K562 (cell line): ENCODE results near the gene EML3. TPM values are rescaled to one million over a fixed set of nuclear protein-coding genes. Genes with fewer than 3 reads are reported as not detected.

ENCODE experiments used
- C11orf30 ChIP-seq: fragments of 450-650 bp; IDR thresholded peaks from 2 replicates; pipeline ENCODE4 v1.6.1; 2016; ENCODE audit warnings: low read depth, mild to moderate bottlenecking
- CBX1 ChIP-seq: sonication (generic); IDR thresholded peaks from 2 replicates; pipeline ENCODE4 v1.6.1; 2016; ENCODE audit warnings: antibody characterized with exemption, low read depth, mild to moderate bottlenecking
- CXXC5 ChIP-seq: fragments of 250-450 bp; sonication (Bioruptor Pico); IDR thresholded peaks from 2 replicates; pipeline ENCODE4 v1.8.0; 2022; ENCODE audit warnings: inconsistent platforms, mild to moderate bottlenecking, moderate library complexity
- FOXP1 ChIP-seq: sonication (generic); formaldehyde crosslinking; IDR thresholded peaks from 2 replicates; pipeline ENCODE4 v1.8.0; 2022; ENCODE audit warnings: mild to moderate bottlenecking, missing genetic modification reagents
- GABPB1 ChIP-seq: sonication (generic); formaldehyde crosslinking; IDR thresholded peaks from 2 replicates; pipeline ENCODE4 v1.8.0; 2022; ENCODE audit warnings: mild to moderate bottlenecking, missing genetic modification reagents
- HMGN3 ChIP-seq: IDR thresholded peaks from 2 replicates; pipeline ENCODE4 v1.6.1; 2011; ENCODE audit warnings: borderline replicate concordance, low read depth, mild to moderate bottlenecking, mixed read lengths, low read length; ENCODE audit not compliant: insufficient read length; ENCODE audit errors: extremely low read depth
- MTA3 ChIP-seq: fragments of 450-650 bp; formaldehyde crosslinking; IDR thresholded peaks from 2 replicates; pipeline ENCODE4 v1.6.1; 2017; ENCODE audit warnings: mild to moderate bottlenecking, borderline replicate concordance
- MYBL2 ChIP-seq, 2 experiments: fragments of 450-650 bp in 1 of 2; sonication (generic) in 1 of 2; formaldehyde crosslinking in 1 of 2; IDR thresholded peaks; 2 replicates each; pipeline versions ENCODE4 v1.6.1 to v1.8.1; 2017 to 2022; ENCODE audit warnings: borderline replicate concordance in 1 of 2, inconsistent platforms in 1 of 2, low read depth in 1 of 2, mild to moderate bottlenecking in 1 of 2, missing genetic modification reagents in 1 of 2, moderate library complexity in 1 of 2
- PCBP2 ChIP-seq: fragments of 200-400 bp; formaldehyde crosslinking; IDR thresholded peaks from 2 replicates; pipeline ENCODE4 v1.6.1; 2018; ENCODE audit warnings: low read length, low read depth, mild to moderate bottlenecking, moderate library complexity; ENCODE audit not compliant: poor library complexity, severe bottlenecking
- POLR2G ChIP-seq: fragments of 200-400 bp; formaldehyde crosslinking; IDR thresholded peaks from 2 replicates; pipeline ENCODE4 v1.6.1; 2017; ENCODE audit warnings: low read depth, mild to moderate bottlenecking, antibody characterized with exemption, low read length, moderate library complexity
- RBFOX2 ChIP-seq: fragments of 200-400 bp; formaldehyde crosslinking; IDR thresholded peaks from 2 replicates; pipeline ENCODE4 v1.6.1; 2017; ENCODE audit warnings: low read depth, mild to moderate bottlenecking, low read length, moderate library complexity
- ZBED1 ChIP-seq: IDR thresholded peaks from 2 replicates; pipeline ENCODE4 v1.6.1; 2014
- ZNF140 ChIP-seq: fragments of 250-450 bp; sonication (Bioruptor Pico); IDR thresholded peaks from 2 replicates; pipeline ENCODE4 v1.8.0; 2021; ENCODE audit warnings: moderate library complexity, mild to moderate bottlenecking, inconsistent platforms
- ZNF551 ChIP-seq: fragments of 250-450 bp; sonication (Bioruptor Pico); IDR thresholded peaks from 2 replicates; pipeline ENCODE4 v1.5.0; 2021; ENCODE audit warnings: mild to moderate bottlenecking, moderate library complexity
- ZSCAN32 ChIP-seq: fragments of 450-650 bp; formaldehyde crosslinking; IDR thresholded peaks from 2 replicates; pipeline ENCODE4 v1.4.0; 2020; ENCODE audit warnings: mild to moderate bottlenecking, moderate library complexity
- polyA plus RNA-seq, 8 experiments: library from polyadenylated mRNA; depleted of rRNA in 4 of 8; stranded (reverse) in 5 of 8; unstranded in 3 of 8; fragments of >200 nt; fragmentation: Nextera tagmentation in 2 of 8; fragmentation: Illumina TruSeq in 1 of 8; extraction: Ambion mirVana in 2 of 8; extraction: Trizol in 1 of 8; gene quantifications; 2 replicates each; pipeline versions ENCODE4 v1.2.1 to v1.2.3, GENCODE V29; 2011 to 2014; ENCODE audit warnings: inconsistent platforms in 1 of 8, missing spikeins in 1 of 8
- total RNA-seq, 7 experiments: library from RNA; depleted of rRNA in 6 of 7; stranded (reverse); fragments of >200 nt in 6 of 7; fragmentation: Illumina TruSeq in 2 of 7; extraction: Trizol in 2 of 7; gene quantifications; 2 replicates each; pipeline versions ENCODE4 v1.2.1 to v1.2.3, GENCODE V29; 2011 to 2021; ENCODE audit warnings: low replicate concordance in 1 of 7
- TF ChIP-seq, protein P1 (sequence below): fragments of 450-650 bp; IDR thresholded peaks from 2 replicates; pipeline ENCODE4 v1.7.1; 2018; ENCODE audit warnings: mild to moderate bottlenecking, low read depth; ENCODE audit not compliant: partially characterized antibody
- TF ChIP-seq, protein P2 (sequence below): fragments of 450-650 bp; formaldehyde crosslinking; IDR thresholded peaks from 2 replicates; pipeline ENCODE4 v1.4.0; 2020; ENCODE audit warnings: mild to moderate bottlenecking, moderate library complexity
- TF ChIP-seq, protein P3 (sequence below): sonication (generic); formaldehyde crosslinking; IDR thresholded peaks from 2 replicates; pipeline ENCODE4 v1.8.0; 2022; ENCODE audit warnings: mild to moderate bottlenecking, missing genetic modification reagents

Gene EML3
- total and polyA plus RNA-seq, 9 of the 15 experiments (the other 6 are each of a cell fraction or from before 2014, with no cell fraction given): 0.32 to 90.5 (median 26.4) TPM

DNA sequence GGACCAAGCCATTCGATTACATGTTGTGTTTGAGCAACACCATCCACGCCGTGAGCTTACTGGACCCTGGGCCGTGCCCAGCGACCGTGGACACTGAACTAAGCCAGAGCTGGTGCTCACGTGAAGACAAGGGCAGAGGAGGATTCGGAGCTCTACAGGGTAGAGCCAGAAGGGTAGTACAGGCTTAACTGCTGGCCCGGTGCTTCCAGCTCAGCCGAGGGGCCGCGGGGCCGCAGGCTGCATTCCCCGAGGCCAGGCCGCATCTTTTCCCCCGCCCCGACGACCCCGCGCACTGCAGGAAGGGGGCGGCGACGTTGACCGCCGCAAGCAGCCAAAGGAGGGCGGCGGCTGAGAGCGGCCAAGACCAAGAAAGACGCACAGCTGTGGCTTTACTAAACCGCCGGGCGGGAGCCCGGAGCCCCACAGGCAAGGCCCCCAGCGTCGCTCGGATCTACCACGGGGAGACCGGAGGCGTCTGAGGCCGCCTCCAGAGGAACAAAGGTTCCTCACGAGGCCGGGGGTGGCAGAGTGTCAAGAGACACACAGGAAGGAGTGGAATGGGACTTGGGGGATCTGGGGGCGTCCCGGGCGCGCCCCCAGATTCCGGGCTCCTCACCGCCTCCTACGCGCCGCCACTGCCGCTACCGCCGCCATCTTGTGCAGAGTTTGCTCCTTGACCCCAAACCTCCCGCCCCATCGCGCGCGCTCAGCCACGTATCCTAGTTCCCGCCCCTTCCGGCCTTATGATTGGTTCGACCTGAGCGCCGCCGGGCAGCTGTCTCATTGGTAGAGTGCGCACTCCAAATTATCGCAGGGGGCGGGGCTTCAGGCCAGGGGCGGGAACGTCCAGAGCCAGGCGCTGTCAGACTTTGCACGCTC lies 33.6 kb upstream of the EML3 start, which contains the start of gene GANAB (continued):
- TF ChIP-seq, protein P1, sequence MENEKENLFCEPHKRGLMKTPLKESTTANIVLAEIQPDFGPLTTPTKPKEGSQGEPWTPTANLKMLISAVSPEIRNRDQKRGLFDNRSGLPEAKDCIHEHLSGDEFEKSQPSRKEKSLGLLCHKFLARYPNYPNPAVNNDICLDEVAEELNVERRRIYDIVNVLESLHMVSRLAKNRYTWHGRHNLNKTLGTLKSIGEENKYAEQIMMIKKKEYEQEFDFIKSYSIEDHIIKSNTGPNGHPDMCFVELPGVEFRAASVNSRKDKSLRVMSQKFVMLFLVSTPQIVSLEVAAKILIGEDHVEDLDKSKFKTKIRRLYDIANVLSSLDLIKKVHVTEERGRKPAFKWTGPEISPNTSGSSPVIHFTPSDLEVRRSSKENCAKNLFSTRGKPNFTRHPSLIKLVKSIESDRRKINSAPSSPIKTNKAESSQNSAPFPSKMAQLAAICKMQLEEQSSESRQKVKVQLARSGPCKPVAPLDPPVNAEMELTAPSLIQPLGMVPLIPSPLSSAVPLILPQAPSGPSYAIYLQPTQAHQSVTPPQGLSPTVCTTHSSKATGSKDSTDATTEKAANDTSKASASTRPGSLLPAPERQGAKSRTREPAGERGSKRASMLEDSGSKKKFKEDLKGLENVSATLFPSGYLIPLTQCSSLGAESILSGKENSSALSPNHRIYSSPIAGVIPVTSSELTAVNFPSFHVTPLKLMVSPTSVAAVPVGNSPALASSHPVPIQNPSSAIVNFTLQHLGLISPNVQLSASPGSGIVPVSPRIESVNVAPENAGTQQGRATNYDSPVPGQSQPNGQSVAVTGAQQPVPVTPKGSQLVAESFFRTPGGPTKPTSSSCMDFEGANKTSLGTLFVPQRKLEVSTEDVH: peak; percentile 81
- TF ChIP-seq CXXC5 (CRISPR knock-in tag) (peak; percentile 94), ZNF551 (CRISPR knock-in tag) (no peak), MYBL2 (IDR thresholded peaks at IDR 0.05; ENCODE audit: low read depth) (no peak), MYBL2 (CRISPR knock-in tag; IDR thresholded peaks at IDR 0.05; ENCODE audit: borderline replicate concordance) (no peak), GABPB1 (CRISPR knock-in tag) (peak; percentile 82; the same call in 1 of the 2 replicates), C11orf30 (peak; percentile 78), CBX1 (0 out of 2 replicates have a peak, but pooled peaks have one; percentile 26), ZNF140 (no peak), FOXP1 (CRISPR knock-in tag) (no peak; the same call in none of the 2 replicates), POLR2G (peak; percentile 98), MTA3 (peak; percentile 50), HMGN3 (peak; percentile 63), ZBED1 (peak; percentile 30; the same call in 1 of the 2 replicates), PCBP2 (no peak), ZSCAN32 (CRISPR knock-in tag) (0 out of 2 replicates have a peak, but pooled peaks have one; percentile 19), RBFOX2 (peak; percentile 97)
- TF ChIP-seq, protein P2, sequence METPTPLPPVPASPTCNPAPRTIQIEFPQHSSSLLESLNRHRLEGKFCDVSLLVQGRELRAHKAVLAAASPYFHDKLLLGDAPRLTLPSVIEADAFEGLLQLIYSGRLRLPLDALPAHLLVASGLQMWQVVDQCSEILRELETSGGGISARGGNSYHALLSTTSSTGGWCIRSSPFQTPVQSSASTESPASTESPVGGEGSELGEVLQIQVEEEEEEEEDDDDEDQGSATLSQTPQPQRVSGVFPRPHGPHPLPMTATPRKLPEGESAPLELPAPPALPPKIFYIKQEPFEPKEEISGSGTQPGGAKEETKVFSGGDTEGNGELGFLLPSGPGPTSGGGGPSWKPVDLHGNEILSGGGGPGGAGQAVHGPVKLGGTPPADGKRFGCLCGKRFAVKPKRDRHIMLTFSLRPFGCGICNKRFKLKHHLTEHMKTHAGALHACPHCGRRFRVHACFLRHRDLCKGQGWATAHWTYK (CRISPR knock-in tag): peak; percentile 81
- TF ChIP-seq, protein P3, sequence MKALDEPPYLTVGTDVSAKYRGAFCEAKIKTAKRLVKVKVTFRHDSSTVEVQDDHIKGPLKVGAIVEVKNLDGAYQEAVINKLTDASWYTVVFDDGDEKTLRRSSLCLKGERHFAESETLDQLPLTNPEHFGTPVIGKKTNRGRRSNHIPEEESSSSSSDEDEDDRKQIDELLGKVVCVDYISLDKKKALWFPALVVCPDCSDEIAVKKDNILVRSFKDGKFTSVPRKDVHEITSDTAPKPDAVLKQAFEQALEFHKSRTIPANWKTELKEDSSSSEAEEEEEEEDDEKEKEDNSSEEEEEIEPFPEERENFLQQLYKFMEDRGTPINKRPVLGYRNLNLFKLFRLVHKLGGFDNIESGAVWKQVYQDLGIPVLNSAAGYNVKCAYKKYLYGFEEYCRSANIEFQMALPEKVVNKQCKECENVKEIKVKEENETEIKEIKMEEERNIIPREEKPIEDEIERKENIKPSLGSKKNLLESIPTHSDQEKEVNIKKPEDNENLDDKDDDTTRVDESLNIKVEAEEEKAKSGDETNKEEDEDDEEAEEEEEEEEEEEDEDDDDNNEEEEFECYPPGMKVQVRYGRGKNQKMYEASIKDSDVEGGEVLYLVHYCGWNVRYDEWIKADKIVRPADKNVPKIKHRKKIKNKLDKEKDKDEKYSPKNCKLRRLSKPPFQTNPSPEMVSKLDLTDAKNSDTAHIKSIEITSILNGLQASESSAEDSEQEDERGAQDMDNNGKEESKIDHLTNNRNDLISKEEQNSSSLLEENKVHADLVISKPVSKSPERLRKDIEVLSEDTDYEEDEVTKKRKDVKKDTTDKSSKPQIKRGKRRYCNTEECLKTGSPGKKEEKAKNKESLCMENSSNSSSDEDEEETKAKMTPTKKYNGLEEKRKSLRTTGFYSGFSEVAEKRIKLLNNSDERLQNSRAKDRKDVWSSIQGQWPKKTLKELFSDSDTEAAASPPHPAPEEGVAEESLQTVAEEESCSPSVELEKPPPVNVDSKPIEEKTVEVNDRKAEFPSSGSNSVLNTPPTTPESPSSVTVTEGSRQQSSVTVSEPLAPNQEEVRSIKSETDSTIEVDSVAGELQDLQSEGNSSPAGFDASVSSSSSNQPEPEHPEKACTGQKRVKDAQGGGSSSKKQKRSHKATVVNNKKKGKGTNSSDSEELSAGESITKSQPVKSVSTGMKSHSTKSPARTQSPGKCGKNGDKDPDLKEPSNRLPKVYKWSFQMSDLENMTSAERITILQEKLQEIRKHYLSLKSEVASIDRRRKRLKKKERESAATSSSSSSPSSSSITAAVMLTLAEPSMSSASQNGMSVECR: no peak; the same call in 1 of the 2 replicates
